Upper lobe of left lung (tissue), 4 donors: ENCODE data around the gene KRT1.

Source experiments
- POLR2A ChIP-seq, 4 donors: fragments of 450-650 bp; IDR thresholded peaks; one replicate each; pipeline ENCODE4 v1.5.1; 2016 to 2017; ENCODE audit warnings: antibody characterized with exemption in 4 of 4, mild to moderate bottlenecking in 2 of 4
- TF ChIP-seq, protein P1 (sequence below), 6 experiments: fragments of 450-650 bp in 4 of 6; fragments of 200-600 bp in 2 of 6; sonication (generic) in 2 of 6; IDR thresholded peaks; one replicate each; pipeline ENCODE4 v1.5.1; 2016 to 2019; ENCODE audit warnings: antibody characterized with exemption in 6 of 6

DNA sequence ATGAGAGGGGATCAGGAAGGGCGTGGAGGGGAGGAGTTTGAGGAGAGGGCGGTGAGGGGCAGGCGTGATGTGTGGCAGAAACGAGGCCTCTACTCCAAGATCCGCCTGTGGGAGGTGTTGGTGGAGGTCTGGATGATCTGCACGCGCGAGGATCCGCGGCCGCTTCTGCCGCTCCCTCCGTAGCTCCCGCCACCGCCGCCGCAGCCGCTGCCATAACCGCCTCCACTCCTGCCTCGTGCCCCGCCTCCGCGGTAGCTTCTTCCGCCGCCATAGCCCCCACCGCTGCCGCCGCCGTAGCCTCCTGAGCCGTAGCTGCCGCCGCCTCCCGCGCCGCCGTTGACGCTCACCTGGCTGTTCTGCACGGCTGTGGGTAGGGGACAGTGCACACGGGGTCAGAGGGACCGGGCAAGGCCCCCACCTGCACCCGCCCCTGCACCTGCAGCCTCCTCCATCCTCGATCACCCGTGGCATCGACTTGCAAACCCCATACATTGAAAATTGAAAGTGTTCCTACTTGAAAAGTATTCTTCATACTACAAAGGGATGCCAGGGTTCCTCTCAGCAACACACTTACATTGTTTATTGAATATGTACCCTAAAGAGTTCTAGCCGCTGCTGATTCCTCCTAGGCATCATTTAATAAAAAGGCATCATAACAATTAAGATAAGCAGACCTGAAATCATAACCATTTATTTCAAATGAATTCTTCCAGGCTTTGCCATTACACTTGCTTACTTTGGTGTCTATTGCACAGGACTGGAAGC is 11.1 kb upstream of the KRT1 start:
- TF ChIP-seq POLR2A (IDR thresholded peaks at IDR 0.05) = no peak
- TF ChIP-seq, protein P1, sequence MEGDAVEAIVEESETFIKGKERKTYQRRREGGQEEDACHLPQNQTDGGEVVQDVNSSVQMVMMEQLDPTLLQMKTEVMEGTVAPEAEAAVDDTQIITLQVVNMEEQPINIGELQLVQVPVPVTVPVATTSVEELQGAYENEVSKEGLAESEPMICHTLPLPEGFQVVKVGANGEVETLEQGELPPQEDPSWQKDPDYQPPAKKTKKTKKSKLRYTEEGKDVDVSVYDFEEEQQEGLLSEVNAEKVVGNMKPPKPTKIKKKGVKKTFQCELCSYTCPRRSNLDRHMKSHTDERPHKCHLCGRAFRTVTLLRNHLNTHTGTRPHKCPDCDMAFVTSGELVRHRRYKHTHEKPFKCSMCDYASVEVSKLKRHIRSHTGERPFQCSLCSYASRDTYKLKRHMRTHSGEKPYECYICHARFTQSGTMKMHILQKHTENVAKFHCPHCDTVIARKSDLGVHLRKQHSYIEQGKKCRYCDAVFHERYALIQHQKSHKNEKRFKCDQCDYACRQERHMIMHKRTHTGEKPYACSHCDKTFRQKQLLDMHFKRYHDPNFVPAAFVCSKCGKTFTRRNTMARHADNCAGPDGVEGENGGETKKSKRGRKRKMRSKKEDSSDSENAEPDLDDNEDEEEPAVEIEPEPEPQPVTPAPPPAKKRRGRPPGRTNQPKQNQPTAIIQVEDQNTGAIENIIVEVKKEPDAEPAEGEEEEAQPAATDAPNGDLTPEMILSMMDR (IDR thresholded peaks at IDR 0.05) = no peak
